Omental fat pad (tissue), 4 donors: ENCODE measurements around the gene ARHGEF16. TPM values are rescaled to one million over a fixed set of nuclear protein-coding genes. Genes with fewer than 3 reads are reported as not detected.
A peak's percentile ranks its signal among the peaks of the same experiment; 100 is the strongest.

ENCODE experiments used
- ATAC-seq: fragments of 150-250 bp; one replicate; pipeline ENCODE4 v1.9.1; 2016; ENCODE audit warnings: mild to moderate bottlenecking, moderate library complexity; ENCODE audit not compliant: low FRiP score
- DNase-seq: peaks from one replicate; pipeline ENCODE4 v3.0.0-alpha.2; 2019; ENCODE audit warnings: low spot score
- total RNA-seq, 4 donors: library from RNA; depleted of rRNA; stranded (reverse); fragments of >200 nt; gene quantifications; one replicate each; pipeline ENCODE4 v1.1.0, GENCODE V29; 2016
- TF ChIP-seq, protein P1 (sequence below), 3 donors: fragments of 450-650 bp; IDR thresholded peaks; one replicate each; pipeline ENCODE4 v1.5.1; 2016 to 2017; ENCODE audit warnings: antibody characterized with exemption in 3 of 3, mild to moderate bottlenecking in 3 of 3, moderate library complexity in 2 of 3

The ARHGEF16 gene
- total RNA-seq, 4 donors from 2014 or later = 0.36 to 3.2 (median 1.9) TPM

DNA sequence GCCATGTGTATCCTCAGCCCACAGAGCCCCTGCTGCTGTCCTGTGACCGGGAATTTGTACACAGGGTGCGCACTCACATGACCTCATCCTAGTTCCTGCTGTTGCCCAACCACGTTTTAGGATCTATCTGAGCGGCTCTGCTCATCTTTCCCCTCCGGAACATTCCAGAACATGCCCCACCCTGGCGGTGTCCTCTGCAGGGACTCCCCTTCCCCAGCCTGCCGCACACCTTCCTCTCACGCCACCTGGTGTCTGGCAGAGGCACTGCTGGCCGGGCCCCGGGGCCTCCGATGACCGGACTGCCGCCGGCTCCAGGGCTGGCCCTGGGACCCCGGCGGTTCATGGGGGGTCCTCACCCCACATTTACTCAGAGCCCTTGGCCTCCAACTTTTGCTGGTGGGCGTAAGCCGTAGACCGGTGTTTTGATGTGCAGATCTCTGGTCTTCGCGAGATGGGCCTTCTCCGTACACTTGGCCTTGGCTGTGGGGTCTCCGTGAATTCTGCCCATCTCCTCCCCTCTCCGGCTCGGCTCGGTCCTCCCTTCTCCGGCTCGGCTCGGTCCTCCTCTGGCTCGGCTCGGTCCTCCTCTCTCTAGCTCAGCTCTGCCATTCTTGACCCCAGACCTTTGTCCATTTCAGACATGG, 29.5 kb downstream of the ARHGEF16 start:
- DNase-seq = no peak
- ATAC-seq = no peak
- TF ChIP-seq, protein P1, sequence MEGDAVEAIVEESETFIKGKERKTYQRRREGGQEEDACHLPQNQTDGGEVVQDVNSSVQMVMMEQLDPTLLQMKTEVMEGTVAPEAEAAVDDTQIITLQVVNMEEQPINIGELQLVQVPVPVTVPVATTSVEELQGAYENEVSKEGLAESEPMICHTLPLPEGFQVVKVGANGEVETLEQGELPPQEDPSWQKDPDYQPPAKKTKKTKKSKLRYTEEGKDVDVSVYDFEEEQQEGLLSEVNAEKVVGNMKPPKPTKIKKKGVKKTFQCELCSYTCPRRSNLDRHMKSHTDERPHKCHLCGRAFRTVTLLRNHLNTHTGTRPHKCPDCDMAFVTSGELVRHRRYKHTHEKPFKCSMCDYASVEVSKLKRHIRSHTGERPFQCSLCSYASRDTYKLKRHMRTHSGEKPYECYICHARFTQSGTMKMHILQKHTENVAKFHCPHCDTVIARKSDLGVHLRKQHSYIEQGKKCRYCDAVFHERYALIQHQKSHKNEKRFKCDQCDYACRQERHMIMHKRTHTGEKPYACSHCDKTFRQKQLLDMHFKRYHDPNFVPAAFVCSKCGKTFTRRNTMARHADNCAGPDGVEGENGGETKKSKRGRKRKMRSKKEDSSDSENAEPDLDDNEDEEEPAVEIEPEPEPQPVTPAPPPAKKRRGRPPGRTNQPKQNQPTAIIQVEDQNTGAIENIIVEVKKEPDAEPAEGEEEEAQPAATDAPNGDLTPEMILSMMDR (IDR thresholded peaks at IDR 0.05) = no peak

GRCh38 chr1:3485016-3485415, 30.6 kb downstream of the ARHGEF16 start:
- ATAC-seq (no peak), DNase-seq (no peak)
- TF ChIP-seq, protein P1 (IDR thresholded peaks at IDR 0.05) = no peak

DNA sequence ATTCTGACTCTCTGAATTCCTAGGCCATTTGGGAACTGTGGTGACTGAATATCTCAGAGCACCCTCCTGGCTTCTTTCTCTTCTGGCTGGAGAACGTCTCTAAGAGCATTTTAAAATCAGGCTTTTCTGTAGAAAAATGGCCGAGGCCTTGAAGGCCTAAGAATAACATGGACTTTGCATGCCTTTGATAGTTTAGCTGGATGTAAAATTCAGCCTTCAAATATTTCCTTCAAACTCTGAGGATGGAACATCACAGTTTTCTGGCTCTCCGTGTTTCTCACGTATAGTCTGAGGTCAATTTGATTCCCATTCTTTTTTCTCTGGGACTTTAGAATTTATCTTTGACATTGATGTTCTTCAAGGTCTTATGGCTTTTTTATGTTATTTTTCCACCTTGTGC, 34.0 kb downstream of the ARHGEF16 start:
- ATAC-seq (no peak), DNase-seq (no peak)
- TF ChIP-seq, protein P1 (IDR thresholded peaks at IDR 0.05) = no peak

- TF ChIP-seq, protein P1 (IDR thresholded peaks at IDR 0.05) = no peak
- ATAC-seq (no peak), DNase-seq (no peak)
Measured at GRCh38 chr1:3490046-3490745, 35.7 kb downstream of the ARHGEF16 start.

- TF ChIP-seq, protein P1 (IDR thresholded peaks at IDR 0.05) = peak in 2 of 3 donors; percentile 78 to 93
- peak; percentile 74 for DNase-seq
- peak; percentile 68 for ATAC-seq
Measured at GRCh38 chr1:3491291-3492246, 37.1 kb downstream of the ARHGEF16 start.

DNA sequence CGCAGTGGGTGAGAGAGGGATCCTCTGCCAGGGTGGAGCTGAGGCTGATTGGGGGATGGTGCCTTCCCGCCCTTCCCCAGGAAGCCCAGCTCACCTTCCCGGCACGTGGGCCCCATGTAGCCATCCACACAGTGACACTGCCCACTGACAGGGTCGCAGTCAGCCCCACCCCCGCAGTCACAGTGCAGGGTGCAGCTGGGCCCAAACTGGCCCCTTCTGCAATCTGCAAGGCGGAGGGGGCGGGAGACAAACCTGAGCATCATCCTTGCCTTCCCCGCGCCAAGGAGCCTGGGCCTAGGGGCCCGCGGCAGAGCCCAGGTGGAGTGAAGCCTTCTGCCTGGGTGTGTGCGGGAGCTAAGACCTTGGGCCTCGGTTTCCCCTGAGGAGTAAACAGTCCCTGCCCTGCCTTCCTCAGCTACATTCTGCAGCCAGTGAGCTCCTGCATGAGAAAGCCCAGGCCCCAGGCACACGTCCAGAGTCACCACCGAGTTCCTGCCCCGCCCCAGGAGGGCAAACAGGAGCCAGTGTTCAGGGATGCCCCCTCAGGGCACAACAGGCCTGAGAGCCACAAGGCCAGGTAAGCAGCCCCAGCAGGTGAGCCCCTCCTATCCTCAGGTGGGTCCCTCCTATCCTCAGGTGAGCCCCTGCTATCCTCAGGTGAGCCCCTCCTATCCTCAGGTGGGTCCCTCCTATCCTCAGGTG, 38.2 kb downstream of the ARHGEF16 start:
- no peak for DNase-seq
- TF ChIP-seq, protein P1 (IDR thresholded peaks at IDR 0.05) = no peak

More for the DNA sequence above, 38.2 kb downstream of the ARHGEF16 start:
- ATAC-seq = no peak
